ENCODE results near the gene SEPSECS. TPM values are rescaled to one million over a fixed set of nuclear protein-coding genes. Genes with fewer than 3 reads are reported as not detected.

SEPSECS gene
- total RNA-seq, 4 donors from 2014 or later = 6.4 to 8.5 (median 7.2) TPM

DNA sequence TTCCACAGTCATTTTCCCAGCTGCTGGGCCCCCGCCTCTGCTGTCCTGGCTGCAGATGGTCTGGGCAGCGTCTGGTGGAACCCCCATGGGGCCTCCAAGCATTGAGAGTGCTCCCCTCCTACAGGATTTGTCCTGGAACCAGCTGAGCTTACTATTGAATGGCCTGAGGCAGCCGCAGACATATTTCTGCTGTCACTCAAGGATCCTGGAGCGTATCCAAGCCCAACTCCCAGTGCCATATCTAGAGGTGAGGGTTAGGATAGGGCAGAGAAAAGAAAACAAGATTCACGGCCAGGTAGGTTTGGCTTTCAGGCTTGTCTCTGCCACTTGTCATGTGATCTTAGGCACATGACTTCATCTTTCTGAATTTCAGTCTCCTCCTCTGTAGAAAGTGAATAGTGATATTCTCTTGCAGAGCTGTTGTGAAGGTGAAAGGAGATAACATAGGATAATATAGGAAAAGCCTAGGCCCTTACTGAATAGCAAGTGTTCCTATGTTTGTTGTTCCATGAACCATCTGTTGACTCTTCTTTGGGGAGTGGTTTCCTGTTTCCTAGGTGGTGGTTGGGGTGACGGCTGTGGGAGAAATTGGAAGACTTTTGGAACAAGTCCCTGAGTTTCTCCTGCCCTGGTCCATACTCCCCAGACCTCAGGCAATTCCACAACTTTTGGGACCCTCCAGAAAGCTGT is 52.3 kb downstream of the SEPSECS start:
- no peak overlapping the region for H3K4me3 ChIP-seq (ENCODE audit: low read depth, poor library complexity, severe bottlenecking)
- intact Hi-C loops (cut with DNase I; ENCODE audit: low total_unique reads) = no loop called here
- no peak for DNase-seq (ENCODE audit: low spot score in 2 of 2)
- TF ChIP-seq, protein P1, sequence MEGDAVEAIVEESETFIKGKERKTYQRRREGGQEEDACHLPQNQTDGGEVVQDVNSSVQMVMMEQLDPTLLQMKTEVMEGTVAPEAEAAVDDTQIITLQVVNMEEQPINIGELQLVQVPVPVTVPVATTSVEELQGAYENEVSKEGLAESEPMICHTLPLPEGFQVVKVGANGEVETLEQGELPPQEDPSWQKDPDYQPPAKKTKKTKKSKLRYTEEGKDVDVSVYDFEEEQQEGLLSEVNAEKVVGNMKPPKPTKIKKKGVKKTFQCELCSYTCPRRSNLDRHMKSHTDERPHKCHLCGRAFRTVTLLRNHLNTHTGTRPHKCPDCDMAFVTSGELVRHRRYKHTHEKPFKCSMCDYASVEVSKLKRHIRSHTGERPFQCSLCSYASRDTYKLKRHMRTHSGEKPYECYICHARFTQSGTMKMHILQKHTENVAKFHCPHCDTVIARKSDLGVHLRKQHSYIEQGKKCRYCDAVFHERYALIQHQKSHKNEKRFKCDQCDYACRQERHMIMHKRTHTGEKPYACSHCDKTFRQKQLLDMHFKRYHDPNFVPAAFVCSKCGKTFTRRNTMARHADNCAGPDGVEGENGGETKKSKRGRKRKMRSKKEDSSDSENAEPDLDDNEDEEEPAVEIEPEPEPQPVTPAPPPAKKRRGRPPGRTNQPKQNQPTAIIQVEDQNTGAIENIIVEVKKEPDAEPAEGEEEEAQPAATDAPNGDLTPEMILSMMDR (IDR thresholded peaks at IDR 0.05) = no peak
- no peak for TF ChIP-seq POLR2A (IDR thresholded peaks at IDR 0.05)
- WGBS, 2 donors = 40 to 53% methylated on average over 6 of the region's 6 CpGs

DNA sequence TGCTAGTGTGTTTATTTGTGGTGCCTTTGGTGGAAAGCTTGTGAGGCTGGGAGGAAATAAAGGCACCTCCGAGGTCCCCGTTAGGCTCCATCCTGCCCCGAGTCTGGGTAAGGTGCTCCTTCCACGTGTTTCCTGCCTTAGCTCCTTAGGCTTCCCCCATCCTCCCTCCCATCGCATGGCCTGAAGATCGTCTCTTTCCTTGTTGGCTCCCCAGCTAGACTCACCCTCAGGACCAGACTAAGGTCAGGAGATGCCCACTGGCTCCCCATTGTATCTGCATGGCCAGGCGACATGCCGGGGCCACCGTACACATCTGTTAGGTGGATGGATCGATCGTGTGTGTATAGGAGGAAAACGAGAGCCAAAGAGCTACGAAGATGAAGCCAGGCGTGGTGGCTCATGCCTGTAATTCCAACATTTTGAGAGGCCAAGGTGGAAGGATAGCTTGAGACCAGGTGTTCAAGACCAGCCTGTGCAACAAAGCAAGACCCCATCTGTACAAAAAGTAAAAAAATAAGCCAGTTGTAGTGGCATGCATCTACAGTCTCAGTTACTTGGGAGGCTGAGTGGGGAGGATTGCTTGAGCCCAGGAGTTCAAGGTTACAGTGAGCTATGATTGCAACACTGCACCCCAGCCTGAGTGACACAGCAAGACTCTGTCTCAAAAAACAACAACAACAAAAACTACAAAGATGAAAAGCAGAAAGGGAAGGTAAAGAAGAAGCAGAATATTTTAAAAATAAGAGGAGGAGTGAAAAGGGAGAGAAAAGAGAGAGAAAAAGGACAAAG is 53.7 kb downstream of the SEPSECS start:
- WGBS, 2 donors = 95% methylated on average over 14 of the region's 14 CpGs
- TF ChIP-seq, protein P1 (IDR thresholded peaks at IDR 0.05) = no peak
- H3K4me3 ChIP-seq (ENCODE audit: low read depth, poor library complexity, severe bottlenecking) = no peak overlapping the region
- intact Hi-C loops (cut with DNase I; ENCODE audit: low total_unique reads) = no loop called here
- no peak for DNase-seq (ENCODE audit: low spot score in 2 of 2)

DNA sequence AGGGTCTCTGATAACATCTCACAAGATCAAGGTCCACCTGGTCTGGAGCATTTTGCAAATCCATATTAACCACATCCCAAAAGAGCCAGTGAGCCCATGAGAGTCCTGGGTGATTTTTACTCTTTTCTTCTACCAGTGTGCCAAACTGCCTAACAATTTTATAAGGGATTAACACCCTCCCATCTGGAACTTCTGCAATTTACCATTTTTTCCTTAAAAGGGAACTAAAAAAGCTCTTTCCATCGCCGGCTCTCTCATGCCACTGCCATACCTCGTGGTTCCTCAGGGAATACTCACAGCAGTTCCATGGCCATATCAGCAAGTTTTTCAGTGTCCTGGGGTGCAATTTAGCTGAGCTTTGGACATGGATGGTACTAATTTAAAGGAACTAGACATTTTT is 55.7 kb downstream of the SEPSECS start:
- DNase-seq (ENCODE audit: low spot score in 2 of 2) = no peak
- H3K4me3 ChIP-seq (ENCODE audit: low read depth, poor library complexity, severe bottlenecking) = no peak overlapping the region
- 51 to 61% methylated on average over 3 of the region's 3 CpGs for WGBS, 2 donors

DNA sequence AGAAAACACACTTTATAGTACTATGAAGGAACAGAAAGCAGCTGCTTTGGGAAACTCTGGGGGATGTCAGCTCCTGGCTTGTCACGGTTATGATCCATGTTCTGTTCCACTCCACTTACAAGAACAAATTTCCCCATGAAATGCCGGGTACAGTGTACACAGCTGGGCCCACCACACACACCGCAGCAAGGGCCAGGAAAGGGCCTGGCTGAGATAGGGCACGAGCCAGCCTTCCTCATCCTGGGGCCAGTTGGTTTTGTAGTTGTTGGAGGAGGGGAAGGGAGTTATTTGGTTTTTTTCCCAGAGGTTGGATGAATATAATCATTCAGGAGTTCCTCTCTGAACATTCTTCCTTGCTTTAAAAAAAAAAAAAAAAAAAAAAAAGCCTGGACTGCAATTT is 56.8 kb downstream of the SEPSECS start:
- DNase-seq (ENCODE audit: low spot score in 2 of 2) = no peak
- intact Hi-C loops (cut with DNase I; ENCODE audit: low total_unique reads) = no loop called here
- no peak overlapping the region for H3K4me3 ChIP-seq (ENCODE audit: low read depth, poor library complexity, severe bottlenecking)
- no peak for TF ChIP-seq POLR2A (IDR thresholded peaks at IDR 0.05)
- TF ChIP-seq, protein P1 (IDR thresholded peaks at IDR 0.05) = no peak
- WGBS, 2 donors = 70 to 81% methylated on average over 4 of the region's 4 CpGs

More for the DNA sequence above, 55.7 kb downstream of the SEPSECS start:
- TF ChIP-seq POLR2A (IDR thresholded peaks at IDR 0.05) = no peak
- TF ChIP-seq, protein P1 (IDR thresholded peaks at IDR 0.05) = no peak
- intact Hi-C loops (cut with DNase I; ENCODE audit: low total_unique reads) = no loop called here

DNA sequence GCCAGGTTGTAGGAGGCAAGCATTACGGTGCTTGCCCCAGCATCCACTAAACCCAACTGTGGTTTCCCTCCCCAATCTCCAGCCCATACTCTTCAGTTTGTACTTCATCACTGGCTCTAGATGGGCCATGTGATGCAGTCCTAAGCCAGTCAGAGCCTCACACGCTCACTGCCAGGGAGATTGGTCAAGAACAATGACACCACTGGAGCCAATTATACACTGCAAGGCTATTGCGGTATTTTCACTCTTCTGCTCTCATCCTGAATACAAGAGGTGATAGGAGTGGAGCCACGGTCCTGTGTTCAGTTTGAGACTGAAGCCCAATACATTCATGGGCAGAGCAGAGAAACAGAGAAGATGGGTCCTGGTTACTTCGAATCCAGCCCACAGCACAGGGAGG is 58.4 kb downstream of the SEPSECS start:
- 89 to 92% methylated on average over 5 of the region's 5 CpGs for WGBS, 2 donors
- no peak for DNase-seq (ENCODE audit: low spot score in 2 of 2)
- no peak overlapping the region for H3K4me3 ChIP-seq (ENCODE audit: low read depth, poor library complexity, severe bottlenecking)
- TF ChIP-seq, protein P1 (IDR thresholded peaks at IDR 0.05) = no peak
- TF ChIP-seq POLR2A (IDR thresholded peaks at IDR 0.05) = no peak
- intact Hi-C loops (cut with DNase I; ENCODE audit: low total_unique reads) = no loop called here

Data from lower leg skin (tissue), 4 donors.